Measurements from ENCODE around the gene PSMG4. TPM values are rescaled to one million over a fixed set of nuclear protein-coding genes. Genes with fewer than 3 reads are reported as not detected.

The PSMG4 gene
- total RNA-seq, 2 experiments from 2014 or later: 12.3 to 12.8 TPM

GRCh38 chr6:3299221-3299620, 40.5 kb downstream of the PSMG4 start:
- no peaks in the 10 kb centered on the region for H3K36me3 ChIP-seq (ENCODE audit: insufficient read depth, low read length)
- H3K27me3 ChIP-seq (ENCODE audit: control insufficient read depth in 1 of 2, insufficient read depth in 2 of 2, low read length in 2 of 2): no peaks in the 10 kb centered on the region
- ATAC-seq (ENCODE audit: poor library complexity) (no peak), DNase-seq (peak in 1 of 14 experiments; percentile 11)
- H3K4me3 Mint-ChIP-seq: no peak overlapping the region
- H3K27ac Mint-ChIP-seq: no peak overlapping the region
- H3K36me3 Mint-ChIP-seq (ENCODE audit: low read depth): no peaks in the 10 kb centered on the region
- intact Hi-C loops (cut with DNase I, micrococcal nuclease): no loop called here
- ChIA-PET CTCF (no interaction called here), POLR2A (no interaction called here)
- no peak overlapping the region for H3K27ac ChIP-seq (ENCODE audit: low read depth in 1 of 2, low read length in 2 of 2)
- H3K4me3 ChIP-seq (ENCODE audit: low read length): no peak overlapping the region
- H3K9me3 ChIP-seq (ENCODE audit: control insufficient read depth in 1 of 2, insufficient read depth in 1 of 2, low read length in 2 of 2): no peaks in the 10 kb centered on the region
- no peaks in the 10 kb centered on the region for H3K4me1 Mint-ChIP-seq (ENCODE audit: low read depth)
- peaks cover 4% of the 10 kb centered on the region for H3K27me3 Mint-ChIP-seq
- H3K4me1 ChIP-seq (ENCODE audit: insufficient read depth, low read length): no peaks in the 10 kb centered on the region
- no peaks in the 10 kb centered on the region for H3K9me3 Mint-ChIP-seq
- TF ChIP-seq CTCF (IDR thresholded peaks at IDR 0.05): no peak

- H3K36me3 Mint-ChIP-seq (ENCODE audit: low read depth): no peaks in the 10 kb centered on the region
- H3K27ac Mint-ChIP-seq: no peak overlapping the region
- ATAC-seq (ENCODE audit: poor library complexity): no peak
- ChIA-PET POLR2A (no interaction called here), CTCF (no interaction called here)
- no peaks in the 10 kb centered on the region for H3K4me1 Mint-ChIP-seq (ENCODE audit: low read depth)
- Histone ChIP-seq H3K9me3 (ENCODE audit: control insufficient read depth in 1 of 2, insufficient read depth in 1 of 2, low read length in 2 of 2) (peaks cover 0 to 6% of the 10 kb centered on the region in 2 experiments), H3K36me3 (ENCODE audit: insufficient read depth, low read length) (no peaks in the 10 kb centered on the region), H3K4me1 (ENCODE audit: insufficient read depth, low read length) (no peaks in the 10 kb centered on the region), H3K27ac (ENCODE audit: low read depth in 1 of 2, low read length in 2 of 2) (no peak overlapping the region), H3K4me3 (ENCODE audit: low read length) (no peak overlapping the region), H3K27me3 (ENCODE audit: control insufficient read depth in 1 of 2, insufficient read depth in 2 of 2, low read length in 2 of 2) (no peaks in the 10 kb centered on the region)
- DNase-seq: no peak
- peaks cover 4% of the 10 kb centered on the region for H3K27me3 Mint-ChIP-seq
- no peak for TF ChIP-seq CTCF (IDR thresholded peaks at IDR 0.05)
- no peak overlapping the region for H3K4me3 Mint-ChIP-seq
- intact Hi-C loops (cut with DNase I, micrococcal nuclease): no loop called here
- peaks cover 2% of the 10 kb centered on the region for H3K9me3 Mint-ChIP-seq
Measured at GRCh38 chr6:3301506-3301905, 42.8 kb downstream of the PSMG4 start.

- CTCF ChIA-PET: no interaction called here
Measured at GRCh38 chr6:3303795-3304411, 45.2 kb downstream of the PSMG4 start.

More at GRCh38 chr6:3303795-3304411, 45.2 kb downstream of the PSMG4 start:
- intact Hi-C loops (cut with DNase I, micrococcal nuclease): no loop called here
- DNase-seq: no peak
- H3K4me1 ChIP-seq (ENCODE audit: insufficient read depth, low read length): no peaks in the 10 kb centered on the region
- Mint-ChIP-seq H3K27ac (no peak overlapping the region), H3K27me3 (peaks cover 4% of the 10 kb centered on the region), H3K9me3 (peaks cover 2% of the 10 kb centered on the region), H3K4me1 (ENCODE audit: low read depth) (no peaks in the 10 kb centered on the region), H3K36me3 (ENCODE audit: low read depth) (no peaks in the 10 kb centered on the region), H3K4me3 (no peak overlapping the region)
- no peaks in the 10 kb centered on the region for H3K36me3 ChIP-seq (ENCODE audit: insufficient read depth, low read length)
- H3K27me3 ChIP-seq (ENCODE audit: control insufficient read depth in 1 of 2, insufficient read depth in 2 of 2, low read length in 2 of 2): no peaks in the 10 kb centered on the region
- no peak for ATAC-seq (ENCODE audit: poor library complexity)
- H3K9me3 ChIP-seq (ENCODE audit: control insufficient read depth in 1 of 2, insufficient read depth in 1 of 2, low read length in 2 of 2): peaks cover 0 to 6% of the 10 kb centered on the region in 2 experiments
- H3K4me3 ChIP-seq (ENCODE audit: low read length): no peak overlapping the region
- H3K27ac ChIP-seq (ENCODE audit: low read depth in 1 of 2, low read length in 2 of 2): no peak overlapping the region
- TF ChIP-seq CTCF (IDR thresholded peaks at IDR 0.05): no peak
- POLR2A ChIA-PET: no interaction called here
